Fibroblast of lung (primary cell): ENCODE measurements around the gene TGIF1. TPM values are rescaled to one million over a fixed set of nuclear protein-coding genes. Genes with fewer than 3 reads are reported as not detected.
"Not testable (repeated sequence)": the region's sequence is repeated elsewhere in the genome, so short reads cannot be mapped to it uniquely, and the experiment has no call there.

Experiments used
- DNase-seq, 2 donors: peaks; one replicate each; pipeline versions ENCODE4 v3.0.0 to v3.0.0-alpha.2; 2010; ENCODE audit warnings: low read depth in 2 of 2
- H2AFZ ChIP-seq: 2 replicates; pipeline ENCODE4 v1.5.1; 2012; ENCODE audit warnings: low read length, control low read depth, inconsistent platforms
- H3K27ac ChIP-seq: 2 replicates; pipeline ENCODE4 v1.5.1; 2011; ENCODE audit warnings: low read length, control low read depth; ENCODE audit not compliant: insufficient read depth
- H3K27me3 ChIP-seq: 2 replicates; pipeline ENCODE4 v1.5.1; 2011; ENCODE audit warnings: mild to moderate bottlenecking, low read length; ENCODE audit not compliant: control insufficient read depth, insufficient read depth
- H3K36me3 ChIP-seq: 2 replicates; pipeline ENCODE4 v1.5.1; 2011; ENCODE audit warnings: low read length; ENCODE audit not compliant: control insufficient read depth, insufficient read depth
- H3K4me1 ChIP-seq: 2 replicates; pipeline ENCODE4 v1.5.1; 2011; ENCODE audit warnings: low read length; ENCODE audit not compliant: control insufficient read depth, insufficient read depth; ENCODE audit errors: extremely low read depth
- H3K4me2 ChIP-seq: 2 replicates; pipeline ENCODE4 v1.5.1; 2011; ENCODE audit warnings: low read length, control low read depth; ENCODE audit not compliant: insufficient read depth; ENCODE audit errors: extremely low read depth
- H3K4me3 ChIP-seq, 4 experiments: fragments of 200-600 bp in 1 of 4; sonication (generic) in 1 of 4; replicated peaks in 1 of 4; 2 replicates each; pipeline ENCODE4 v1.5.1; 2011 to 2016; ENCODE audit warnings: low read length in 4 of 4, low read depth in 3 of 4, mild to moderate bottlenecking in 3 of 4, control low read depth in 2 of 4, inconsistent platforms in 1 of 4, mixed read lengths in 1 of 4; ENCODE audit not compliant: insufficient read depth in 1 of 4; ENCODE audit errors: control extremely low read depth in 1 of 4
- H3K79me2 ChIP-seq: 2 replicates; pipeline ENCODE4 v1.5.1; 2012; ENCODE audit warnings: mild to moderate bottlenecking, low read length, inconsistent platforms; ENCODE audit not compliant: control insufficient read depth, insufficient read depth
- H3K9ac ChIP-seq: 2 replicates; pipeline ENCODE4 v1.5.1; 2011; ENCODE audit warnings: mild to moderate bottlenecking, low read length, control low read depth; ENCODE audit not compliant: insufficient read depth
- H3K9me3 ChIP-seq: 2 replicates; pipeline ENCODE4 v1.5.1; 2012; ENCODE audit warnings: low read depth, low read length; ENCODE audit not compliant: control insufficient read depth, insufficient read depth
- H4K20me1 ChIP-seq: 2 replicates; pipeline ENCODE4 v1.5.1; 2011; ENCODE audit warnings: low read length; ENCODE audit not compliant: control insufficient read depth, insufficient read depth; ENCODE audit errors: extremely low read depth
- CTCF ChIP-seq, 2 donors: IDR thresholded peaks in 1 of 2; conservative IDR thresholded peaks in 1 of 2; 1 replicate in 1 of 2; 2 replicates in 1 of 2; pipeline ENCODE4 v1.5.1; 2011 to 2012; ENCODE audit warnings: low read length in 2 of 2, control low read depth in 1 of 2, inconsistent platforms in 1 of 2, low read depth in 1 of 2, mild to moderate bottlenecking in 1 of 2
- EZH2 ChIP-seq: IDR thresholded peaks from 2 replicates; pipeline ENCODE4 v1.5.1; 2012; ENCODE audit warnings: low read length, control low read depth, mild to moderate bottlenecking; ENCODE audit errors: missing control alignments
- polyA plus RNA-seq, 2 donors: library from polyadenylated mRNA; depleted of rRNA in 1 of 2; stranded (reverse) in 1 of 2; unstranded in 1 of 2; fragments of >200 nt; gene quantifications; 2 replicates each; pipeline ENCODE4 v1.2.1, GENCODE V29; 2011 to 2012; ENCODE audit warnings: missing spikeins in 1 of 2
- total RNA-seq: library from RNA; depleted of rRNA; stranded (reverse); fragments of >200 nt; gene quantifications from 2 replicates; pipeline ENCODE4 v1.2.1, GENCODE V29; 2014

The TGIF1 gene
- total and polyA plus RNA-seq, 2 donors (not counting 1 experiment from before 2014, with no cell fraction given) = 64.7 to 157 TPM

- Histone ChIP-seq H2AFZ (no peak overlapping the region), H4K20me1 (no peaks in the 10 kb centered on the region), H3K27me3 (no peaks in the 10 kb centered on the region), H3K27ac (no peak overlapping the region), H3K4me1 (no peaks in the 10 kb centered on the region), H3K36me3 (no peaks in the 10 kb centered on the region), H3K9me3 (no peaks in the 10 kb centered on the region), H3K4me2 (no peak overlapping the region), H3K4me3 (no peak overlapping the region), H3K9ac (no peak overlapping the region), H3K79me2 (no peaks in the 10 kb centered on the region)
- TF ChIP-seq CTCF (conservative IDR thresholded peaks at IDR 0.05 in 1 of 2, IDR thresholded peaks at IDR 0.05 in 1 of 2; ENCODE audit: low read depth in 1 of 2, low read length in 2 of 2) (no peak), EZH2 (no peak)
- DNase-seq = no peak
Observed at GRCh38 chr18:3408107-3408506, 41.9 kb upstream of the TGIF1 start.

- H3K9ac ChIP-seq = no peak overlapping the region
- H3K4me2 ChIP-seq = no peak overlapping the region
- no peaks in the 10 kb centered on the region for H3K4me1 ChIP-seq
- TF ChIP-seq EZH2 = no peak
- TF ChIP-seq CTCF (conservative IDR thresholded peaks at IDR 0.05 in 1 of 2, IDR thresholded peaks at IDR 0.05 in 1 of 2; ENCODE audit: low read depth in 1 of 2, low read length in 2 of 2) = no peak
- H2AFZ ChIP-seq = no peak overlapping the region
- H3K9me3 ChIP-seq = no peaks in the 10 kb centered on the region
- H3K27me3 ChIP-seq = no peaks in the 10 kb centered on the region
- DNase-seq = no peak
- no peaks in the 10 kb centered on the region for H3K79me2 ChIP-seq
- H4K20me1 ChIP-seq = no peaks in the 10 kb centered on the region
- H3K4me3 ChIP-seq = no peak overlapping the region
- no peak overlapping the region for H3K27ac ChIP-seq
- H3K36me3 ChIP-seq = no peaks in the 10 kb centered on the region
Observed at GRCh38 chr18:3409811-3410210, 40.2 kb upstream of the TGIF1 start.

GRCh38 chr18:3410273-3410672 is 39.7 kb upstream of the TGIF1 start:
- Histone ChIP-seq H3K27me3 (no peaks in the 10 kb centered on the region), H3K4me2 (no peak overlapping the region), H4K20me1 (no peaks in the 10 kb centered on the region), H3K4me3 (no peak overlapping the region), H3K9ac (no peak overlapping the region), H3K4me1 (no peaks in the 10 kb centered on the region), H2AFZ (no peak overlapping the region), H3K27ac (no peak overlapping the region), H3K36me3 (no peaks in the 10 kb centered on the region), H3K9me3 (no peaks in the 10 kb centered on the region), H3K79me2 (no peaks in the 10 kb centered on the region)
- DNase-seq = no peak
- TF ChIP-seq EZH2 (no peak), CTCF (conservative IDR thresholded peaks at IDR 0.05 in 1 of 2, IDR thresholded peaks at IDR 0.05 in 1 of 2; ENCODE audit: low read depth in 1 of 2, low read length in 2 of 2) (no peak)

- H3K9me3 ChIP-seq, DNase-seq, H3K4me1 ChIP-seq, H3K27me3 ChIP-seq, H3K27ac ChIP-seq, H4K20me1 ChIP-seq, H2AFZ ChIP-seq, H3K79me2 ChIP-seq, H3K36me3 ChIP-seq, H3K4me3 ChIP-seq, H3K9ac ChIP-seq, H3K4me2 ChIP-seq: not testable (repeated sequence)
Observed at GRCh38 chr18:3410876-3411275, 39.1 kb upstream of the TGIF1 start.
